Ascending aorta (tissue), 2 donors: ENCODE data around the gene EGFL8. TPM values are rescaled to one million over a fixed set of nuclear protein-coding genes. Genes with fewer than 3 reads are reported as not detected.
"Not testable (repeated sequence)": the region's sequence is repeated elsewhere in the genome, so short reads cannot be mapped to it uniquely, and the experiment has no call there.

ENCODE experiments used
- DNase-seq, 2 donors: peaks; one replicate each; pipeline ENCODE4 v3.0.0-alpha.2; 2019; ENCODE audit warnings: low spot score in 2 of 2
- H3K27ac ChIP-seq, 2 donors: fragments of 200-600 bp; sonication (generic); one replicate each; pipeline ENCODE4 v1.5.1; 2016 to 2017; ENCODE audit warnings: mild to moderate bottlenecking in 1 of 2
- H3K27me3 ChIP-seq: fragments of 200-600 bp; sonication (generic); one replicate; pipeline ENCODE4 v1.5.1; 2017
- H3K36me3 ChIP-seq, 2 donors: fragments of 200-600 bp; sonication (generic); one replicate each; pipeline ENCODE4 v1.5.1; 2016
- H3K4me1 ChIP-seq, 2 donors: fragments of 200-600 bp; sonication (generic); one replicate each; pipeline ENCODE4 v1.5.1; 2016 to 2017; ENCODE audit warnings: mild to moderate bottlenecking in 1 of 2
- H3K4me3 ChIP-seq, 2 donors: fragments of 200-600 bp; sonication (generic); one replicate each; pipeline ENCODE4 v1.5.1; 2016 to 2017; ENCODE audit warnings: mild to moderate bottlenecking in 1 of 2
- H3K9me3 ChIP-seq, 2 donors: fragments of 200-600 bp; sonication (generic); one replicate each; pipeline ENCODE4 v1.5.1; 2016
- CTCF ChIP-seq, 3 experiments: fragments of 200-600 bp in 2 of 3; fragments of 450-650 bp in 1 of 3; sonication (generic) in 2 of 3; IDR thresholded peaks; one replicate each; pipeline ENCODE4 v1.5.1; 2016 to 2019; ENCODE audit warnings: antibody characterized with exemption in 3 of 3, mild to moderate bottlenecking in 1 of 3, moderate library complexity in 1 of 3
- intact Hi-C: fragments of 100-400 bp; cut with DNase I; formaldehyde crosslinking; loops from one replicate; pipeline ENCODE4 v1.15.1; 2023
- total RNA-seq: library from RNA; depleted of rRNA; stranded (reverse); fragments of >200 nt; gene quantifications from one replicate; pipeline ENCODE4 v1.1.0, GENCODE V29; 2016

EGFL8 gene
- total RNA-seq, 1 donor from 2014 or later: 9.4 TPM

DNA sequence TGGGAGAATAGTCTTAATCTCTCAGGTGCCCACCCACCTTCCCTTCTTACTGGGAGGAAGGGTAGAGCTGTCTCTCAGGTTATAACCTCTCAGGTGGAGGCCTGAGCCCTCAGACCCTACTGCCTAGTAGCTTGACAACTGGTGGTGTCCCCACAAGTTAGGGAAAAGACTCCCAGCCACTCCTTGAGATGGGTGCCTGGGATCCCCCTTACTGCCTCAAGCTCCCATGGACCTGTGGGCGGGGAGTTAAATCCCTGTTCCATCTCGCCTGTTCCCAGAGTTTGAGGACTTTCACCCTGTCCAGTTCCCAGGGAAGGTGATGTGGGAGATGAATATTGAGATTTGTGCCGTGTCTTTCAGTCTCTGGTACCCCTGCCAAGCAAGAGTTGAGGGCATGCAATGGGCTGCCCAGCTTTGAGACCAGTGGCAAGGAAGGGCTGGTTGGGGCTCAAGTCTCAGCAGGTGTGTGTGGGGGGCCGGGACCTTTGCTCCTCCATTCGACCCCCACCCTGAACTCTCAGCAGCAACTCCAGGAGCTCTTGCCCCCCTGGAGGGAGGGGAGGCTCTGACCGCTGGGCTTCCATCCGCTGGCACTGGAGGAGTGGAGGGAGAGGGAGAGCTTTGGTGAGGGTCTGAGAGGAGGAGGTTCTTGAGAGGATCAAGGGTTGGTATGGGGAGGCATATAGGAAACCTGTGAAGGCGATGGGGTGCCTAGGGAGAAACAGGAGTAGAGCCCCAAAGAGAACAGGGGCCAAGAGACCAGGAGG is 26.7 kb downstream of the EGFL8 start:
- peak overlapping the region; percentile 67 to 98 for H3K4me3 ChIP-seq

DNA sequence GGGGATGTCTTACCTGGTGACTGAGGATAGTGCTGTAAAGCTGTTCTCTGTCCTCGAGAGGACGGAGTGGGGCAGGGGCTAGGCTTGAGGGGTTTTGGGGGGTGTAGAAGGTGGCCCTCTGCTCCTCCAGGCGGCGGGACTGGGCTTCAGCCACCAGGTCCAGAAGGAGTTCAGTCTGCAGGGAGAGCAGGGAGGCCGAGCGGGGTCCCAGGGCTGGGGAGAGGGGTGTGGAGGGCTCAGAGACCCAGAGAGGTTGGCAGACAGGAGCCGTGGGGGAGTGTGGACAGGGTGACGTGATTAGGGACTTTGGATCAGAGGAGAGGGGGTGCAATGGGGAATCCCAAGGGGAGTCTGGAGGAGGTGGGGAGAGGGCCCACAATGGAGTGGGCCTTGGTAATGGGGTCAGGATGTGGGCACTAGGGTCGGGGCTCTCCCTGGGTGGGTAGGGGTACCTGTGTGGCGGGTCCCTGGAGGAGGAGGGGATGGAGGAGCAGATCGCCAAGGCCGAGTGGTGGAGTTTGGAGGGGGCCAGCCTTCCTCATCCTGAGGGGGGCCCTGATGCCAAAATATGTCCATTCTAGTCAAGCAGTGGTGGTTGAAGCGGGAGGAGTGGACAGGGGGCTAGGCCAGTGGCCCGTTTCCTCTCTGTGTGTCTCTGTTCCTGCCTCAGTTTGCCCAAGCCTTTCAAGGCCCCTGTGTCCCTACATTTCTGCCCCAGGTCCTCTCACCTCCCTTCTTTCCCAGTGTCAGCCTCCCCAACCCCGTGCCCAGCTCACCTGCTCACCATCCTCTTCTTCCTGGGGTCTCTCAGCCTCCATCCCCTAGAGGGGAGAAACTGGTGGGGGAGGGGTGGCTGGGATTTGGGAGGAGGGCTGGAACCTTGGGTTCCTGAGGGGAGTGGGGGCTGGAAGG is 27.6 kb downstream of the EGFL8 start:
- H3K36me3 ChIP-seq: peaks cover 10 to 12% of the 10 kb centered on the region in 2 donors
- peak overlapping the region; percentile 80 to 99 for H3K27ac ChIP-seq
- intact Hi-C loops: no loop called here
- H3K4me3 ChIP-seq: peak overlapping the region; percentile 24 to 98
- H3K4me1 ChIP-seq: peaks cover 6 to 26% of the 10 kb centered on the region in 2 donors
- H3K9me3 ChIP-seq: no peaks in the 10 kb centered on the region
- H3K27me3 ChIP-seq: no peaks in the 10 kb centered on the region
- no peak for TF ChIP-seq CTCF (IDR thresholded peaks at IDR 0.05)
- DNase-seq: no peak

More for the DNA sequence above, 26.7 kb downstream of the EGFL8 start:
- peaks cover 5 to 21% of the 10 kb centered on the region in 2 donors for H3K4me1 ChIP-seq
- no peak for DNase-seq
- peaks cover 18 to 19% of the 10 kb centered on the region in 2 donors for H3K36me3 ChIP-seq
- H3K27me3 ChIP-seq: no peaks in the 10 kb centered on the region
- TF ChIP-seq CTCF (IDR thresholded peaks at IDR 0.05): no peak
- H3K9me3 ChIP-seq: no peaks in the 10 kb centered on the region
- intact Hi-C loops: loop anchor here (1.0 kb wide), 1 partner anchor 13 kb away; the partner anchor contains the start of gene RNF5
- peak overlapping the region; percentile 80 to 99 for H3K27ac ChIP-seq

DNA sequence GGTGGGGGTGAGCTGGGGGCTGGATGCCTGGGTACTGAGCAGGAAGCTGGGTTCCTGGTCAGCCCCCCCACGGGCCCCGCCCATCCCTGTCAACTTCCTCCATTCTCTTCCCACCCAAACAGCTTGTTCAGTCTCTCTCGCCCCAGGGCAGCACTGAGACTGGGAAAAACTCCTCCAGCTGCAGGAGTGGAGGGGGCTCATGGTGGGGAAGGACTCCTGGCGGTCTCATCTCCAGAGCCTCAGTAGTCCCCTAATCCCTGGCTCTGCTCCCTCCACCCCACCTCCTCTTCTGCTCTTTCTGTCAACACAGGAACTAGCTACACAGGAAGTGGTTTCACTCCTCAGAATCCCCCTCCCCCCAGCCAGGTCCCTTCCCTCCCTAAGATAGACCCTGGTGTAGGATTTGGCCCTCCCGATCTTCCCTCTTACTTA is 28.2 kb downstream of the EGFL8 start, which contains the start of gene GPSM3:
Gene GPSM3 (minus strand): TSS at position 36 of the 432 bp plus-strand sequence. CDS start 130 bp downstream, outside the sequence.
- intact Hi-C loops: no loop called here
- H3K9me3 ChIP-seq: no peaks in the 10 kb centered on the region
- H3K4me1 ChIP-seq: peaks cover 8 to 30% of the 10 kb centered on the region in 2 donors
- H3K27me3 ChIP-seq: no peaks in the 10 kb centered on the region
- DNase-seq: no peak
- TF ChIP-seq CTCF (IDR thresholded peaks at IDR 0.05): no peak
- H3K36me3 ChIP-seq: peaks cover 4 to 6% of the 10 kb centered on the region in 2 donors
- H3K27ac ChIP-seq: peak within 1 kb of the TSS; percentile 80 to 99
- H3K4me3 ChIP-seq: peak within 1 kb of the TSS; percentile 24 to 98

DNA sequence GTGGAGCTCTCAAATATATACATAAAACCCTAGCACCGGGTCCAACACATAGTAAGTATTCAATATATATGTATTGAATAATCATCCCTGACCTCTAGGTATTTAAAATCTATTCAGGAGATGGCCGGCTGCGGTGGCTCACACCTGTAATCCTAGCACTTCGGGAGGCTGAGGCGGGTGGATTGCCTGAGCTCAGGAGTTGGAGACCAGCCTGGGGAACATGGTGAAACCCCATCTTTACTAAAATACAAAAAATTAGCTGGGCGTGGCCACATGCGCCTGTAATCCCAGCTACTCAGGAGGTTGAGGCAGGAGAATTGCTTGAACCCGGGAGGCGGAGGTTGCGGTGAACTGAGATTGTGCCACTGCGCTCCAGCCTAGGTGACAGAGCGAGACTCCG is 28.7 kb downstream of the EGFL8 start:
- H3K36me3 ChIP-seq, intact Hi-C loops, DNase-seq, H3K27me3 ChIP-seq, H3K9me3 ChIP-seq: not testable (repeated sequence)
- H3K27ac ChIP-seq: peak overlapping the region; percentile 80 to 99
- peak overlapping the region in 1 of 2 donors; percentile 98 for H3K4me3 ChIP-seq
- H3K4me1 ChIP-seq: peaks cover 8 to 30% of the 10 kb centered on the region in 2 donors

- TF ChIP-seq CTCF (IDR thresholded peaks at IDR 0.05): no peak
- Histone ChIP-seq H3K36me3 (no peaks in the 10 kb centered on the region), H3K4me1 (peaks cover 8 to 20% of the 10 kb centered on the region in 2 donors), H3K4me3 (no peak overlapping the region), H3K9me3 (no peaks in the 10 kb centered on the region), H3K27ac (peak overlapping the region; percentile 87 to 92), H3K27me3 (no peaks in the 10 kb centered on the region)
- intact Hi-C loops: no loop called here
- no peak for DNase-seq
These were observed 30.0 kb downstream of the EGFL8 start for GRCh38 chr6:32194388-32194787.
